Duodenal mucosa (tissue), 2 donors: ENCODE measurements around the gene B3GAT3.
"Not testable (repeated sequence)": the region's sequence is repeated elsewhere in the genome, so short reads cannot be mapped to it uniquely, and the experiment has no call there.

ENCODE experiments used
- H3K27ac ChIP-seq: one replicate; pipeline ENCODE4 v1.7.0; 2013; ENCODE audit warnings: low read depth, low read length
- H3K27me3 ChIP-seq, 2 donors: one replicate each; pipeline ENCODE4 v1.7.0; 2013; ENCODE audit warnings: low read length in 2 of 2, control low read depth in 1 of 2; ENCODE audit not compliant: insufficient read depth in 2 of 2, control insufficient read depth in 1 of 2
- H3K36me3 ChIP-seq, 2 donors: one replicate each; pipeline ENCODE4 v1.7.0; 2013; ENCODE audit warnings: low read length in 2 of 2, control low read depth in 1 of 2; ENCODE audit not compliant: insufficient read depth in 2 of 2, control insufficient read depth in 1 of 2
- H3K4me1 ChIP-seq, 2 donors: one replicate each; pipeline ENCODE4 v1.7.0; 2013; ENCODE audit warnings: low read length in 2 of 2, control low read depth in 1 of 2; ENCODE audit not compliant: insufficient read depth in 2 of 2, control insufficient read depth in 1 of 2
- H3K4me3 ChIP-seq, 2 donors: one replicate each; pipeline ENCODE4 v1.7.0; 2013; ENCODE audit warnings: low read length in 2 of 2, low read depth in 1 of 2
- H3K9ac ChIP-seq, 2 donors: one replicate each; pipeline ENCODE4 v1.7.0; 2013; ENCODE audit warnings: low read length in 2 of 2, low read depth in 1 of 2
- H3K9me3 ChIP-seq, 2 donors: one replicate each; pipeline ENCODE4 v1.7.0; 2013; ENCODE audit warnings: low read length in 2 of 2, control low read depth in 1 of 2; ENCODE audit not compliant: control insufficient read depth in 1 of 2

Gene B3GAT3

DNA sequence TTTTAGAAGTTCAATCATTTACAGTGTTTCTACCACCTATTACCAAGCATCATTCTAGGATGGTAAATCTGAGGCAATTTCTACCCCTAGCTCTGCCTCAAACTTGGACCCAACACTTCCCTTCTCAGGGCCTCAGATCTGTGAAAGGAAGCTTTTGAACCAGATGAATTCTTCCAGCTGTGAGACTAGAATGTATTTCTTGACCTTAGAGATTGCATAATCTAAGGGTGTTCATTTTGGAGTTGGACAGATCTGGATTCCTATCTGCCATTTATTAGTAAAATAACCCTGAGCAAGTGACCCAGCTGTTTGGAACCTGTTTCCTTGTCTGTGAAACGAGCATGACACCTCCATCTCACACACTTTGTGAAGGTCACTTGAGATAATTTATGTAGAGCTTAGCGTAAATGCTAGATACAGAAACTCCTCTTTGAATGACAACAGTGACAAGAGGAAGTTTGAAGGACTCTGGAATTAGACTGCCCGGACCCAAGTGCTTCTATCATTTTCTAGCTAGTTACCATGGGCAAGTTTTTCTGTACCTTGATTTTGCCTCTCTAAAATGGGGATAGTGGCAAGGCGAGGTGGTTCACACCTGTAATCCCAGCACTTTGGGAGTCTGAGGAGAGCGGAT is 35.1 kb upstream of the B3GAT3 start:
- Histone ChIP-seq H3K4me1 (peaks cover 6 to 7% of the 10 kb centered on the region in 2 donors), H3K27ac (no peak overlapping the region), H3K4me3 (no peak overlapping the region), H3K9me3 (no peaks in the 10 kb centered on the region), H3K27me3 (no peaks in the 10 kb centered on the region), H3K9ac (no peak overlapping the region), H3K36me3 (no peaks in the 10 kb centered on the region)

DNA sequence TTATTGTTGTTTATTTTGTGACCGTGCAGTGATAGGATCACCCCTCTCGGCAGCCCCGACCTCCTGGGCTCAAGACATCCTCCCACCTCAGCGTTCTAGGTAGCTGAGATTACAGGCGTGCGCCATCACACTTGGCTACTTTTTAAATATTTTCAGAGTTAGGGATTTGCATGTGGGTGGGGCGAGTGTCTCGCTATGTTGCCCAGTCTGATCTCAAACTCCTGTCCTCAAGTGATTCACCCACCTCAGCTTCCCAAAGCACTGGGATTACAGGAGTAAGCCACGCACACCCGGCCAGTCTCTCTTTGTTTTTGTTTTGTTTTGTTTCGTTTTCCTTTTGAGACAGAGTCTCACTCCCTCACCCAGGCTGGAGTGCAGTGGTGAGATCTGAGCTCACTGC is 32.5 kb upstream of the B3GAT3 start:
- no peak overlapping the region for H3K4me3 ChIP-seq
- H3K9ac ChIP-seq: no peak overlapping the region
- H3K27me3 ChIP-seq: no peaks in the 10 kb centered on the region

DNA sequence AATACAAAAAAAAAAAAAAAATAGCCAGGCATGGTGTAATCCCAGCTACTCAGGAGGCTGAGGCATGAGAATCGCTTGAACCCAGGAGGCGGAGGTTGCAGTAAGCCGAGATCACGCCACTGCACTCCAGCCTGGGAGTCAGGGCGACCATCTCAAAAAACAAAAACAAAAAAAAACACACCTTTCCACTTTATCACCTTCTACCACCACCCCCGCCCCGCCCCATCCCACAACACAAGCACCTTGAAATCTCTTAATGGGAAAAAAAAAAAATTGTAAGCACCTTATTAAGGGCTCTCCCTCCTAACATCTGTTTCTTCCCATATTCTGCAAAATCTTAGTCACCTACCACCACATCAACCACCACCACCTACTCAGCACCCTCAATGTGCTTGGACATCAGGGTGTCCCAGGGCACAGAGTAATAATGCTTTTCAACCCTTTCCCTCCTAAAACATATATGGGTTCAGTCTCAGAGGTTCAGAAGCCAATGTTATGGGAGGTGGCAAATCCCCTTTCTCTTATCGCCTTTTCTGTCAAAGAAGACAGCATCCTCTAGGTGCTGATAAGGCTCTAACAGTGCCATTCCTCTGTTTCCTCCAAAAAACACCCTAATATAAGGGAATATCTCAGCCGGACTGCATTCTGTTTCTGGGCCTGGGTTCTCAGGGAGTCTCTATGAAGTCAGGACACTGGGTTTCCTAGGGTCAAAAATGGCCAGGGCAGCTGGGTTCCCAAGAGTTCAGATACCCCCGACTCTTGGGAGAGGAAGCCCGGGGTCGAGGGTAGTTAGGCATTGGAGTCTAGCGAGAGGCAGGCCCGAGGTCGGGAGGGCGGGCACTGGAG is 30.6 kb upstream of the B3GAT3 start:
- peak overlapping the region; percentile 86 to 87 for H3K9ac ChIP-seq
- no peaks in the 10 kb centered on the region for H3K9me3 ChIP-seq
- peak overlapping the region; percentile 77 for H3K27ac ChIP-seq
- H3K4me3 ChIP-seq: peak overlapping the region; percentile 91 to 93
- peaks cover 13 to 25% of the 10 kb centered on the region in 2 donors for H3K36me3 ChIP-seq
- peaks cover 6 to 12% of the 10 kb centered on the region in 2 donors for H3K4me1 ChIP-seq
- no peaks in the 10 kb centered on the region for H3K27me3 ChIP-seq

More for the DNA sequence above, 32.5 kb upstream of the B3GAT3 start:
- no peak overlapping the region for H3K27ac ChIP-seq
- peaks cover 6 to 12% of the 10 kb centered on the region in 2 donors for H3K4me1 ChIP-seq
- peaks cover 2 to 7% of the 10 kb centered on the region in 2 donors for H3K36me3 ChIP-seq
- H3K9me3 ChIP-seq: no peaks in the 10 kb centered on the region

DNA sequence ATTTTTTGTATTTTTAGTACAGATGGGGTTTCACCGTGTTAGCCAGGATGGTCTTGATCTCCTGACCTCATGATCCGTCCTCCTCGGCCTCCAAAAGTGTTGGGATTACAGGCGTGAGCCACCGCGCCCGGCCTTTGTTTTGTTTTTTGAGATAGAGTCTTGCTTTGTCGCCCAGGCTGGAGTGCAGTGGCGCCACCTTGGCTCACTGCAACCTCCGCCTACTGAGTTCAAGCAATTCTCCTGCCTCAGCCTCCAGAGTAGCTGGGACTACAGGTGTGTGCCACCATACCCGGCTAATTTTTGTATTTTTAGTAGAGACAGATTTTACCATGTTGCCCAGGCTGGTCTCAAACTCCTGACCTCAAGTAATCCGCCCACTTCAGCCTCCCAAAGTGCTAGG is 28.5 kb upstream of the B3GAT3 start:
- Histone ChIP-seq H3K36me3 (peaks cover 13 to 25% of the 10 kb centered on the region in 2 donors), H3K4me1 (peaks cover 16 to 25% of the 10 kb centered on the region in 2 donors)
- H3K9me3 ChIP-seq, H3K27me3 ChIP-seq, H3K27ac ChIP-seq, H3K4me3 ChIP-seq, H3K9ac ChIP-seq: not testable (repeated sequence)

DNA sequence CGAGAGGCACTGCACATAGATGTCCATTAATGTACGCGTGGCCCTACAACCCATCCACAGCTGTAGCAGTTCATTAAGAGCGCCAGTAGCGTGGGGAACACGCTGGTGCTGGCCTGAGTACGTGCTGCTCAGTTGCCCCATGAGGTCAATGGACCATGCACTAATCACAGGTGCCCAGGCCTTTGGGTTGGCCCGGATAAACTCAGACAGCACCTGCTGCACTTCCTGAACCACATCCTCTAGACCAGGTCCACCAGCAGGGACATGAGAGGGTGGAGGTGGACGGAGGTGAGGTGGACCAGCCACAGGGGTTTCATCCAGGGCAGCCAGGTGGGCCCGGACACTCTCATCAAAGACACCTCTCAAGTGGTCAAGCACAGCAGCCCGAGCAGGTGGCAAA is 27.7 kb upstream of the B3GAT3 start:
- Histone ChIP-seq H3K9ac (no peak overlapping the region), H3K27ac (no peak overlapping the region), H3K36me3 (peaks cover 13 to 26% of the 10 kb centered on the region in 2 donors), H3K4me1 (peaks cover 23 to 33% of the 10 kb centered on the region in 2 donors), H3K4me3 (no peak overlapping the region), H3K27me3 (no peaks in the 10 kb centered on the region), H3K9me3 (no peaks in the 10 kb centered on the region)

DNA sequence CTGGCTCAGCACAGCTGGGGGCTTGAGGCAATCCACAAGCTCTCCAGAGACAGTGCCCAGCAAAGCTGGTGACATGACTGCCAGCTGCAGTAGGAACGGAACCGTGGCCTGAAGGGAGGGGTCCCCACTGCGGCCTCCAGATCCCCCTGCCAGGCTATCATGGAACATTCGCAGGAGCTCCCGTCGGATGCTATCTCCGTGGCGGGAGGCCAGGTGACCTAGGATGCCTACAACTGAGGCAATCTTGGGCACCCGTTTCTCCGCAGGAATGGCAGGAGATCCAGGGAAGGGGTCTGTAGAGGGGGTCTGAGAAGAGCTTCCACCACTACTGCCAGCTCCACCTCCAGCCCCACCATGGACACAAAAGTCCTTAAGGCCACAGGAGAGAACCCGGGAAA is 27.2 kb upstream of the B3GAT3 start:
- Histone ChIP-seq H3K9me3 (no peaks in the 10 kb centered on the region), H3K27me3 (no peaks in the 10 kb centered on the region), H3K36me3 (peaks cover 13 to 29% of the 10 kb centered on the region in 2 donors), H3K9ac (no peak overlapping the region), H3K27ac (no peak overlapping the region), H3K4me3 (no peak overlapping the region), H3K4me1 (peaks cover 23 to 35% of the 10 kb centered on the region in 2 donors)

DNA sequence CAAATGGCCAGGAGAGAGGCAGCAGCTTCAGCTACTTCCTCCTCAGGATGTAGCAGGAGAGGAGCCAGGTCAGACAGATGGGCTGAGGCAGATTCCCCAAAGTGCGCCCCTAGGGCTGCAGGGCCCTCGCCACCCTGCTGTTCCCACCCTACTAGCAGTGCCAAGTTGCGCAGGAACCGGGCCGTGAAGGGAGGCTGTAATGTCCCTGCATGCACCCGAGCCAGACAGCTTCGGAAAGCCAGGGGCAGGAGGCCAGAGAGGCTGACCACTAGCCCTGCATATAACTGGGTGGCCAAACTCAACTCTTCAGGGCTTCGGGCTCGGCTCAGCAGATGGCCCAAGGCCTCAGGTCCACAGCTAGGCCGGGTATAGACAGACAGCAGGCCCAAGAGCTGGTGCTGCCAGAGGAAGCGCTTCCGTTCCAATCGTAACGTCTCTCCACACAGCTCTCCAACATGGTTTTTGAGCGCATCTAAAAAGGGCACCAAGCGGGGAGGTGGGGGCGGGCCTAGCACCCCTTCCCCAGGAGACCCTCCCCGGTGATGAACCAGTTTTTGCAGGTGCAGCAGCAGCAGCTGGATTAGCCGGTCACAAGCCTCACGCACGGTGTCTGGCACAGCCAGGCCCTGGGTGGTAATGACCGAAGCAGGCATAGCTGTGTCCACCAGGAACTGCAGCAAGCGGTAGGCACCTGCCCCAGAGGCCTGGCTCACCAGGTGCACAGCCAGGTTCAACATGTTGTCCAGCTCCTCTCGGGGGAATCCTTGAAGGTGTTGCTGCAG is 26.6 kb upstream of the B3GAT3 start:
- Histone ChIP-seq H3K9me3 (no peaks in the 10 kb centered on the region), H3K36me3 (peaks cover 13 to 33% of the 10 kb centered on the region in 2 donors), H3K4me3 (no peak overlapping the region), H3K27ac (no peak overlapping the region), H3K27me3 (no peaks in the 10 kb centered on the region), H3K9ac (no peak overlapping the region), H3K4me1 (peaks cover 23 to 35% of the 10 kb centered on the region in 2 donors)

DNA sequence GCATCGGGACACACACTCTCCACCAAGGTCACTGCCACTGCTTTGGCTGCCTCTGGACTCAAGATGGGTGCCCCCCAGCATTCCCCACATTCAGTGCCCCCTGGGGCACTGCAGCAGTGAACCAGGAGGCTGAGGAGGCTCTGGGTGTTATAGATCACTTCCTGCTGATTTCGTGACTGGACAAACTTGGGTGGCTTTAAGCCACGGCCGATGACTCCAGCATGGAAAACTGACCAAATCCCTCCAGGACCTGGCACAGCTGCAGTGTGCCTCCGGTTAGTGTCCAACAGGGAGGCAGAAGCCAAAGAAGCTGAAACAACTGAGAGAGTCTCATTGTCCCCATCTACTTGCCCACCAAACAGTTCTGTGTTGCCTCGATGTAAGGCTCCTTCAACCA is 25.8 kb upstream of the B3GAT3 start:
- H3K36me3 ChIP-seq: peaks cover 17 to 37% of the 10 kb centered on the region in 2 donors

DNA sequence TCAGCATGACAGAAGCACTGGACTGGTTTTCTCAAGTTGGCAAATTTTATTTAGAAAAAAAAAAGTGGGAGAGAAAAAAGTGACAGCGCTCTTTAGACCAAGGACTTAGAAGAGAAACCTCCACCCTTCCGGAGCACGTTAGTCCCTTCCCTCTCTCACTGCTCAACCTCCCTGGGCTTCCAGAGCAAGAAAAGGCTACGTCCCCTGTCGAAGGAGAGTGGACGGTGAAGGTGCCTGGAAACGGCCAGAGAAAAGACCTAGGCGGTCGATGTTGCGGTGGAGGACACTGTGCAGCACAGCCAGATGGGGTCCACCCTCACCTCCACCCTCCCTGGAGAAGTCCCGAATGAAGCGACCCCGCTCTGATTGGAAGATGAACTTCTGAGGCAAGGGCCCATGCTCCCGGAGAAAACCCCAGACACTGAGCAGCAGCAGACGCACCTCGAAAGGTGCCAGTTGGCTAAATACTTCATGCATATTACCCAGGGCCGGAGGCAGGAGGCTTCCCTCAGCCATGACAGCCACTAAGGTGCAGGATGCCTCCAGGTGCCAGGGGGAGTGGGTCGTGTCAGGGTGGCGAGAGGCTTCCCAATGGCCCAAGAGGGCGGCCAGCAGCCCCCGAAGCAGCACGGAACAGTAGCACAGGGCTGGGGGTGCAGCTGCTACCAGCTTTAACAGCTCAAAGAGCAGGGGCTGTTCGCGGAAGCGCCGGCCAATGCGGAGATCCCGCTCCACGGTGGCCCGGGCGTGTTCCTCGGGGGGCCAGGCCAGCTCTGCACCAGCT is 25.2 kb upstream of the B3GAT3 start:
- H3K9ac ChIP-seq: peak overlapping the region in 1 of 2 donors; percentile 43

More for the DNA sequence above, 25.8 kb upstream of the B3GAT3 start:
- H3K27me3 ChIP-seq: no peaks in the 10 kb centered on the region
- H3K4me3 ChIP-seq: no peak overlapping the region
- H3K27ac ChIP-seq: no peak overlapping the region
- no peak overlapping the region for H3K9ac ChIP-seq
- H3K4me1 ChIP-seq: peaks cover 23 to 35% of the 10 kb centered on the region in 2 donors
- H3K9me3 ChIP-seq: no peaks in the 10 kb centered on the region

More for the DNA sequence above, 25.2 kb upstream of the B3GAT3 start:
- H3K9me3 ChIP-seq: no peaks in the 10 kb centered on the region
- H3K4me1 ChIP-seq: peaks cover 17 to 29% of the 10 kb centered on the region in 2 donors
- H3K27me3 ChIP-seq: no peaks in the 10 kb centered on the region
- H3K4me3 ChIP-seq: peak overlapping the region; percentile 38 to 57
- H3K27ac ChIP-seq: no peak overlapping the region
- peaks cover 17 to 40% of the 10 kb centered on the region in 2 donors for H3K36me3 ChIP-seq
